H9 (cell line): ENCODE results near the gene RASA3. TPM values are rescaled to one million over a fixed set of nuclear protein-coding genes. Genes with fewer than 3 reads are reported as not detected.
"Not testable (repeated sequence)": the region's sequence is repeated elsewhere in the genome, so short reads cannot be mapped to it uniquely, and the experiment has no call there.

Source experiments
- DNase-seq: peaks from one replicate; pipeline ENCODE4 v3.0.0-alpha.2; 2017
- H2AFZ ChIP-seq: one replicate; pipeline ENCODE4 v1.6.1; 2013; ENCODE audit warnings: mild to moderate bottlenecking, low read length, control low read depth, moderate library complexity
- H2AK5ac ChIP-seq: 2 replicates; pipeline ENCODE4 v1.6.1; 2013; ENCODE audit warnings: low read length, control low read depth, mixed read lengths; ENCODE audit not compliant: insufficient read length
- H2BK120ac ChIP-seq: one replicate; pipeline ENCODE4 v1.6.1; 2013; ENCODE audit warnings: low read depth, mild to moderate bottlenecking, low read length, control low read depth, inconsistent platforms; ENCODE audit not compliant: poor library complexity, severe bottlenecking
- H2BK12ac ChIP-seq: 2 replicates; pipeline ENCODE4 v1.6.1; 2013; ENCODE audit warnings: low read length, control low read depth, mixed read lengths, low read depth; ENCODE audit not compliant: insufficient read length
- H2BK15ac ChIP-seq: 2 replicates; pipeline ENCODE4 v1.6.1; 2013; ENCODE audit warnings: low read depth, low read length, control low read depth
- H2BK20ac ChIP-seq: one replicate; pipeline ENCODE4 v1.6.1; 2013; ENCODE audit warnings: low read depth, mild to moderate bottlenecking, low read length, control low read depth, inconsistent platforms; ENCODE audit not compliant: poor library complexity, severe bottlenecking
- H2BK5ac ChIP-seq: 2 replicates; pipeline ENCODE4 v1.6.1; 2013; ENCODE audit warnings: low read length, control low read depth, mixed read lengths; ENCODE audit not compliant: insufficient read length
- H3K14ac ChIP-seq: 2 replicates; pipeline ENCODE4 v1.6.1; 2013; ENCODE audit warnings: low read length, control low read depth; ENCODE audit not compliant: insufficient read depth
- H3K18ac ChIP-seq: 2 replicates; pipeline ENCODE4 v1.6.1; 2013; ENCODE audit warnings: low read depth, mild to moderate bottlenecking, mixed read lengths, low read length, control low read depth; ENCODE audit not compliant: insufficient read length
- H3K23ac ChIP-seq: 2 replicates; pipeline ENCODE4 v1.6.1; 2013; ENCODE audit warnings: low read length, control low read depth, mixed read lengths, low read depth; ENCODE audit not compliant: insufficient read length
- H3K23me2 ChIP-seq: 2 replicates; pipeline ENCODE4 v1.6.1; 2013; ENCODE audit warnings: low read depth, mild to moderate bottlenecking, mixed read lengths, low read length, control low read depth; ENCODE audit not compliant: insufficient read length, poor library complexity, severe bottlenecking
- H3K27ac ChIP-seq: 2 replicates; pipeline ENCODE4 v1.5.1; 2013; ENCODE audit warnings: low read length, control low read depth, mixed read lengths, low read depth; ENCODE audit not compliant: insufficient read length
- H3K27me3 ChIP-seq: 2 replicates; pipeline ENCODE4 v1.6.1; 2013; ENCODE audit warnings: low read length, control low read depth, inconsistent platforms; ENCODE audit not compliant: insufficient read depth
- H3K4ac ChIP-seq: 2 replicates; pipeline ENCODE4 v1.6.1; 2013; ENCODE audit warnings: low read depth, mild to moderate bottlenecking, control low read depth, inconsistent platforms, low read length, moderate library complexity
- H3K4me1 ChIP-seq: 2 replicates; pipeline ENCODE4 v1.6.1; 2013; ENCODE audit warnings: low read length, control low read depth, inconsistent platforms; ENCODE audit not compliant: insufficient read depth
- H3K4me2 ChIP-seq: 2 replicates; pipeline ENCODE4 v1.6.1; 2013; ENCODE audit warnings: low read length, control low read depth, mixed read lengths; ENCODE audit not compliant: insufficient read length, insufficient read depth
- H3K56ac ChIP-seq: 2 replicates; pipeline ENCODE4 v1.6.1; 2013; ENCODE audit warnings: low read depth, mild to moderate bottlenecking, mixed read lengths, low read length, control low read depth; ENCODE audit not compliant: insufficient read length
- H3K79me1 ChIP-seq: 2 replicates; pipeline ENCODE4 v1.6.1; 2013; ENCODE audit warnings: low read depth, mild to moderate bottlenecking, moderate library complexity, low read length, control low read depth, inconsistent platforms; ENCODE audit not compliant: insufficient read depth, poor library complexity, severe bottlenecking
- H3K79me2 ChIP-seq: 2 replicates; pipeline ENCODE4 v1.6.1; 2013; ENCODE audit warnings: low read length, control low read depth, inconsistent platforms; ENCODE audit not compliant: insufficient read depth
- H3K9ac ChIP-seq: 2 replicates; pipeline ENCODE4 v1.6.1; 2013; ENCODE audit warnings: low read length, control low read depth, mixed read lengths; ENCODE audit not compliant: insufficient read length; ENCODE audit errors: extremely low read depth
- H3K9me3 ChIP-seq: one replicate; pipeline ENCODE4 v1.6.1; 2013; ENCODE audit warnings: low read depth, low read length, inconsistent platforms; ENCODE audit not compliant: control insufficient read depth
- H3T11ph ChIP-seq: one replicate; pipeline ENCODE4 v1.6.1; 2013; ENCODE audit warnings: mild to moderate bottlenecking, low read length, control low read depth, inconsistent platforms
- H4K20me1 ChIP-seq: one replicate; pipeline ENCODE4 v1.6.1; 2013; ENCODE audit not compliant: control insufficient read depth, insufficient read length, insufficient read depth
- H4K5ac ChIP-seq: 2 replicates; pipeline ENCODE4 v1.6.1; 2013; ENCODE audit warnings: low read depth, mild to moderate bottlenecking, mixed read lengths, low read length, control low read depth; ENCODE audit not compliant: insufficient read length
- H4K8ac ChIP-seq: replicated peaks from 2 replicates; pipeline ENCODE4 v1.6.1; 2013; ENCODE audit warnings: low read length, control low read depth, mixed read lengths, low read depth; ENCODE audit not compliant: insufficient read length
- H4K91ac ChIP-seq: 2 replicates; pipeline ENCODE4 v1.6.1; 2013; ENCODE audit warnings: low read depth, mild to moderate bottlenecking, moderate library complexity, mixed read lengths, low read length, control low read depth; ENCODE audit not compliant: insufficient read length
- H3K27ac Mint-ChIP-seq, 3 experiments: 2 replicates in 2 of 3; 3 replicates in 1 of 3; pipeline ENCODE4 v1.8.0; 2020 to 2021; ENCODE audit warnings: mixed read lengths in 3 of 3, mild to moderate bottlenecking in 1 of 3, moderate library complexity in 1 of 3
- H3K27me3 Mint-ChIP-seq: 2 replicates; pipeline ENCODE4 v1.8.0; 2021; ENCODE audit warnings: low read depth, mild to moderate bottlenecking, moderate library complexity, mixed read lengths
- H3K36me3 Mint-ChIP-seq, 3 experiments: 2 replicates in 2 of 3; 3 replicates in 1 of 3; pipeline ENCODE4 v1.8.0; 2020 to 2021; ENCODE audit warnings: low read depth in 3 of 3, mixed read lengths in 3 of 3; ENCODE audit not compliant: insufficient read depth in 1 of 3
- H3K4me1 Mint-ChIP-seq, 2 experiments: 2 replicates each; pipeline ENCODE4 v1.8.0; 2020; ENCODE audit warnings: mixed read lengths in 2 of 2
- H3K4me3 Mint-ChIP-seq, 2 experiments: 2 replicates in 1 of 2; 3 replicates in 1 of 2; pipeline ENCODE4 v1.8.0; 2020 to 2021; ENCODE audit warnings: mild to moderate bottlenecking in 2 of 2, mixed read lengths in 2 of 2, moderate library complexity in 1 of 2
- H3K9me3 Mint-ChIP-seq, 2 experiments: 2 replicates in 1 of 2; 3 replicates in 1 of 2; pipeline ENCODE4 v1.8.0; 2020; ENCODE audit warnings: mild to moderate bottlenecking in 2 of 2, mixed read lengths in 2 of 2, moderate library complexity in 1 of 2
- CTCF ChIP-seq: fragments of 200-600 bp; sonication (generic); conservative IDR thresholded peaks from 3 replicates; pipeline ENCODE4 v1.8.0; 2021; ENCODE audit warnings: antibody characterized with exemption, mild to moderate bottlenecking
- WGBS: extraction: QIAGEN DNeasy Blood & Tissue Kit; methylation state at CpG from one replicate; pipeline ENCODE4 v1.1.7; 2013; ENCODE audit warnings: missing lambda C conversion rate, low lambda C conversion rate, mixed read lengths; ENCODE audit not compliant: insufficient read length; ENCODE audit errors: extremely low coverage; 5-methylcytosine and 5-hydroxymethylcytosine counted together
- total RNA-seq: library from RNA; stranded (reverse); gene quantifications from 2 replicates; pipeline ENCODE4 v1.2.1, GENCODE V29; 2021

The RASA3 gene
- total RNA-seq, 1 experiment from 2014 or later: 12.3 TPM

GRCh38 chr13:114177245-114178010 lies 45.0 kb upstream of the RASA3 start:
- H2AFZ ChIP-seq: no peak overlapping the region
- H3K18ac ChIP-seq: no peak overlapping the region
- no peak overlapping the region for H2BK15ac ChIP-seq
- Mint-ChIP-seq H3K27me3 (peaks cover 16% of the 10 kb centered on the region), H3K27ac (no peak overlapping the region), H3K4me1 (peaks cover 6 to 7% of the 10 kb centered on the region in 2 experiments), H3K4me3 (no peak overlapping the region), H3K9me3 (peaks cover 3 to 7% of the 10 kb centered on the region in 2 experiments; a peak in 3 of 5 replicates), H3K36me3 (peaks cover 0 to 4% (median 0%) of the 10 kb centered on the region in 3 experiments; a peak in 1 of 7 replicates)
- no peaks in the 10 kb centered on the region for H3K4me1 ChIP-seq
- H3K4ac ChIP-seq: no peak overlapping the region
- no peaks in the 10 kb centered on the region for H3K79me2 ChIP-seq
- H3K27me3 ChIP-seq: no peaks in the 10 kb centered on the region
- H4K5ac ChIP-seq: no peak overlapping the region
- H2BK120ac ChIP-seq: no peak overlapping the region
- H2BK20ac ChIP-seq: no peak overlapping the region
- no CpG with 5 or more reads among the region's 12 CpGs for WGBS
- no peak overlapping the region for H2BK12ac ChIP-seq
- H3K14ac ChIP-seq: no peak overlapping the region
- no peaks in the 10 kb centered on the region for H3K23me2 ChIP-seq
- no peak overlapping the region for H2BK5ac ChIP-seq
- TF ChIP-seq CTCF: no peak
- H3K27ac ChIP-seq: no peak overlapping the region
- H4K91ac ChIP-seq: no peak overlapping the region
- H4K20me1 ChIP-seq: no peaks in the 10 kb centered on the region
- no peak overlapping the region for H3K56ac ChIP-seq
- no peak for DNase-seq
- no peak overlapping the region for H3K9ac ChIP-seq
- H3T11ph ChIP-seq: no peak overlapping the region
- H3K9me3 ChIP-seq: no peaks in the 10 kb centered on the region
- H3K79me1 ChIP-seq: no peaks in the 10 kb centered on the region
- H4K8ac ChIP-seq: no peak overlapping the region
- H3K23ac ChIP-seq: no peak overlapping the region
- H3K4me2 ChIP-seq: no peak overlapping the region
- H2AK5ac ChIP-seq: no peak overlapping the region

GRCh38 chr13:114176359-114176902 lies 44.0 kb upstream of the RASA3 start:
- H3K79me2 ChIP-seq, H2AK5ac ChIP-seq, H3K79me1 ChIP-seq, H3K4ac ChIP-seq, H2BK20ac ChIP-seq, H2AFZ ChIP-seq, H4K5ac ChIP-seq, H3K56ac ChIP-seq, H4K91ac ChIP-seq, H3K9ac ChIP-seq, H2BK15ac ChIP-seq, H3K27ac ChIP-seq, H3K23me2 ChIP-seq, H3T11ph ChIP-seq, H3K14ac ChIP-seq, H3K4me2 ChIP-seq, H2BK5ac ChIP-seq, H3K36me3 Mint-ChIP-seq, H3K9me3 Mint-ChIP-seq, H3K4me1 ChIP-seq, H3K27me3 ChIP-seq, H3K9me3 ChIP-seq, H2BK12ac ChIP-seq, H3K18ac ChIP-seq, H2BK120ac ChIP-seq, H3K27ac Mint-ChIP-seq, H4K20me1 ChIP-seq, DNase-seq, H4K8ac ChIP-seq, H3K4me1 Mint-ChIP-seq, H3K23ac ChIP-seq, H3K4me3 Mint-ChIP-seq: not testable (repeated sequence)
- no CpG with 5 or more reads among the region's 14 CpGs for WGBS
- H3K27me3 Mint-ChIP-seq: peaks cover 16% of the 10 kb centered on the region
